Fibroblast of skin of left biceps (primary cell): Measurements from ENCODE around the gene MLLT3.

Experiments
- DNase-seq, 2 experiments: peaks; one replicate each; pipeline ENCODE4 v3.0.0-alpha.2; 2013; ENCODE audit warnings: low read depth in 2 of 2

Gene MLLT3

GRCh38 chr9:20476912-20477521, 145.3 kb downstream of the MLLT3 start:
- DNase-seq = no peak

GRCh38 chr9:20474496-20474895, 147.8 kb downstream of the MLLT3 start:
- no peak for DNase-seq

GRCh38 chr9:20473515-20474013, 148.7 kb downstream of the MLLT3 start:
- no peak for DNase-seq

GRCh38 chr9:20472342-20473045, 149.8 kb downstream of the MLLT3 start:
- DNase-seq = no peak

GRCh38 chr9:20466328-20467008, 155.8 kb downstream of the MLLT3 start:
- no peak for DNase-seq

GRCh38 chr9:20464242-20464641, 158.1 kb downstream of the MLLT3 start:
- no peak for DNase-seq

GRCh38 chr9:20463823-20464222, 158.5 kb downstream of the MLLT3 start:
- DNase-seq = no peak

GRCh38 chr9:20462410-20462809, 159.9 kb downstream of the MLLT3 start:
- no peak for DNase-seq

- DNase-seq = no peak
Observed at GRCh38 chr9:20447291-20447690, 175.0 kb downstream of the MLLT3 start.

- DNase-seq = no peak
Observed at GRCh38 chr9:20446248-20446647, 176.1 kb downstream of the MLLT3 start.

- DNase-seq = no peak
Observed at GRCh38 chr9:20442461-20443319, 179.6 kb downstream of the MLLT3 start.

GRCh38 chr9:20441711-20442423, 180.4 kb downstream of the MLLT3 start:
- no peak for DNase-seq

- no peak for DNase-seq
Observed at GRCh38 chr9:20441166-20441565, 181.1 kb downstream of the MLLT3 start.

- no peak for DNase-seq
Observed at GRCh38 chr9:20437476-20437875, 184.8 kb downstream of the MLLT3 start.

- DNase-seq = no peak
Observed at GRCh38 chr9:20436476-20437195, 185.7 kb downstream of the MLLT3 start.

- DNase-seq = no peak
Observed at GRCh38 chr9:20428976-20429375, 193.3 kb downstream of the MLLT3 start.

- no peak for DNase-seq
Observed at GRCh38 chr9:20427359-20427758, 194.9 kb downstream of the MLLT3 start.

- DNase-seq = no peak
Observed at GRCh38 chr9:20426019-20426418, 196.3 kb downstream of the MLLT3 start.

GRCh38 chr9:20419533-20419932, 202.8 kb downstream of the MLLT3 start:
- no peak for DNase-seq

- DNase-seq = no peak
Observed at GRCh38 chr9:20418485-20418884, 203.8 kb downstream of the MLLT3 start.
